Measurements from ENCODE around the gene NCKAP1. TPM values are rescaled to one million over a fixed set of nuclear protein-coding genes. Genes with fewer than 3 reads are reported as not detected.

Gene NCKAP1
- total RNA-seq, 4 donors from 2014 or later: 114 to 144 (median 124) TPM

DNA sequence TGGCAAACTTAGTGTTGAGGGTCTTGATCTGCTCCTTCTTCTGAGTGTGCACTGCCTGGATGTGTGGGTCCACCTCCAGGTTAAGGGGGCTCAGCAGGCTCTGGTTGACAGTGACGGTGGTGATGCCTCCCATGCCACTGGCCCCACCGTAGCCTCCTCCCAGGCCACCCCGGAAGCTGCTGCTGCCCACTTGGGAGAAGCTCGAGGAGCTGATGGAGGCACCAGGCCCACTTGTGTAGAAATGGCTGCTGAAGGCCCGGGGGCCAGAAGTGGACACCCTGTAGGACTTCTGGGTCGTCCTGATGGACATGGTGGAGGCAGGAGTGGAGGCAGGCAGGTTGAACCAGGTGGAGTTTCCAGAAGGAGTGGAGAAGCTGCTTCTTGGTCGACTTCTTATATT lies 33.9 kb upstream of the NCKAP1 start:
- DNase-seq (ENCODE audit: low spot score) (no peak), ATAC-seq (ENCODE audit: low FRiP score) (no peak)
- TF ChIP-seq, protein P1, sequence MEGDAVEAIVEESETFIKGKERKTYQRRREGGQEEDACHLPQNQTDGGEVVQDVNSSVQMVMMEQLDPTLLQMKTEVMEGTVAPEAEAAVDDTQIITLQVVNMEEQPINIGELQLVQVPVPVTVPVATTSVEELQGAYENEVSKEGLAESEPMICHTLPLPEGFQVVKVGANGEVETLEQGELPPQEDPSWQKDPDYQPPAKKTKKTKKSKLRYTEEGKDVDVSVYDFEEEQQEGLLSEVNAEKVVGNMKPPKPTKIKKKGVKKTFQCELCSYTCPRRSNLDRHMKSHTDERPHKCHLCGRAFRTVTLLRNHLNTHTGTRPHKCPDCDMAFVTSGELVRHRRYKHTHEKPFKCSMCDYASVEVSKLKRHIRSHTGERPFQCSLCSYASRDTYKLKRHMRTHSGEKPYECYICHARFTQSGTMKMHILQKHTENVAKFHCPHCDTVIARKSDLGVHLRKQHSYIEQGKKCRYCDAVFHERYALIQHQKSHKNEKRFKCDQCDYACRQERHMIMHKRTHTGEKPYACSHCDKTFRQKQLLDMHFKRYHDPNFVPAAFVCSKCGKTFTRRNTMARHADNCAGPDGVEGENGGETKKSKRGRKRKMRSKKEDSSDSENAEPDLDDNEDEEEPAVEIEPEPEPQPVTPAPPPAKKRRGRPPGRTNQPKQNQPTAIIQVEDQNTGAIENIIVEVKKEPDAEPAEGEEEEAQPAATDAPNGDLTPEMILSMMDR (IDR thresholded peaks at IDR 0.05): no peak

DNA sequence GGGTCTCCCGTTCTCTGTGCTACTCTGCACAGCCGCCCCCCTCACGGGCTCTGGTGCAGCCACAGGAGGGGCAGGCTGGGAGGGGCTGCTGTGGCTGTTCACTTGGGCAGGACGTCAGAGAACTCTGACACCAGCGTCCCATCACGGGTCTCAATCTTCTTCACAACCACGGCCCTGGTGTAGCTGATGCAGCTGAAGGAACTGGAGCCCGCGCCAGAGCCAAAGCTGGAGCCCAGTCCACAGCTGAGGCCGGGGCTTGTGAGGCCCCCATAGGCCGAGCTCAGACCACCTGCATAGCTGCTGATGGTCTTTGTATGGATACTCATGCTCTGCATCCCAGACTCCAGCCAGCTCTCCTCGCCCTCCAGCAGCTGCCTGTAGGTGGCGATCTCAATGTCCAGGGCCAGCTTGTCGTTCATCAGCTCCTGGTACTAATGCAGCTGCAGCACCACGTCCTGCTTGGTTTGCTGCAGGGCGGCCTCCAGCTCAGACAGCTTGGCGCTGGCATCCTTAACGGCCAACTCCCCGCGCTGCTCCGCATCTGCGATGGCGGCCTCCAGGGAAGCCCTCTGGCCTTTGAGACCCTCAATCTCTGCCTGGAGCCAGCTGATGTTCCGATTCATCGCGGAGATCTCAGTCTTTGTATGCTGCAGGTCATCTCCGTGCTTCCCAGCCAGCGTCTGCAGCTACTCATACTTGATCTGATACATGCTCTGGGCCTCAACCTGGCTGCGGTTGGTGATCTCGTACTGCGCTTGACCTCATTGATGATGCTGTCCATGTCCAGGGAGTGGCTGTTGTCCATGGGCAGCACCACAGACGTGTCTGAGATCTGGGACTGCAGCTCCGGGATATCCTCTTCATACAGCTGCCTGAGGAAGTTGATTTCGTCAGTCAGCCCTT lies 32.9 kb upstream of the NCKAP1 start:
- DNase-seq (ENCODE audit: low spot score) (no peak), ATAC-seq (ENCODE audit: low FRiP score) (no peak)
- TF ChIP-seq, protein P1 (IDR thresholded peaks at IDR 0.05): no peak

DNA sequence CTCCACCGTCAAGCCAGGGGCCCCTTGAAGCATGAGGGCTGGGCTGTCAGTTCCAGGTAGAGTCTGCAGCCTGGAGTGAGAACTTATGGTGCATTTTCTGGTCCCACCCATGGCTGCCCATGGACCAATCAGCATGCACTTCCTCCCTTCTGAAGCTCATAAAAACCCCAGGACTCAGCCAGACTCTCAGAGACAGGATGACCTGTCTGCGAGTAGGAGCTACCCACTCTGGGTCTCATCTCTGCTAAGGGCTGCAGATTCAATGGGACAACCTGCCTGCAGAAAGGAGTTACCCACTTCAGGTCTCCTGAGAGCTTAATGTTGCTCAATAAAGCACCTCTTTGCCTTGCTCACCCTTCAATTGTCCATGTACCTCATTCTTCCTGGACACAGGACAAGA lies 30.9 kb upstream of the NCKAP1 start:
- DNase-seq (ENCODE audit: low spot score) (no peak), ATAC-seq (ENCODE audit: low FRiP score) (no peak)
- TF ChIP-seq, protein P1 (IDR thresholded peaks at IDR 0.05): no peak

DNA sequence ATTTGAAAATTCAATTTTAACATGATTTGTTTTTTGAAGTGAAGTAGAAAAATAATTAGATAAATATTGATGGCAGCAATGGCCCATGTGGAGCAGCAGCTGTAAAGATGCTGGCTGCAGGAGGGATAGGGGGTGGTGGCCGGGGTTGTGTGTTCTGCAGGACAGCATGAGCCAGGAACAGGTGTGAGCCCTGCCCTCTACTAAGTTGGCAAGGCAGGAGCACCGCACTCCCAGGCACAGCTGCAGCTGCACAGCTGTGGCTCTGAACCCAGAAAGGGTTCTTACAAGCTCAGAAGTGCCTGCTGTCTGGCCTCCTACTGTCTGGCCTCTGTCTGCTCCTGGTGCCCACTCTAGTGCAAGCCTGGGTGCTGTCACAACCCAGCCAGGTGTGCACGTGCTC lies 30.3 kb upstream of the NCKAP1 start:
- TF ChIP-seq, protein P1 (IDR thresholded peaks at IDR 0.05): no peak
- ATAC-seq (ENCODE audit: low FRiP score) (no peak), DNase-seq (ENCODE audit: low spot score) (no peak)

DNA sequence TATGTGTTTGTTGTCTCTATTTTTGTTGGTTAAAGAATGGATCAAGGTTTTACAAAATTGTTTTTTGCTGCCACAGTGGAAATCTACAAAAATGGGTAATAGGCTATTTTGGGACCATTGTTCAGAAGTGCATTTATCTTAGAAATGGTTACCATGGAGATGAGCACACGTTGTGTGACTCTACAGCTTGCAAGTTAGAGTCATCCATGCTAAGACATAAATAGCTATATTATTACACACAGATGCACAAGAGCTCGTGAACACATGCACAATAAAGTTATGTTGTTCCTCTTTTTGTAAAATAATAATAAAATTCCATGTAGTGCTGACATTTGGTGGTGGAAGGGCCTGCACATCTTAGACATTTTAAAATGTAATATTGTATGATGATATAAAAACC lies 24.8 kb upstream of the NCKAP1 start:
- DNase-seq (ENCODE audit: low spot score) (no peak), ATAC-seq (ENCODE audit: low FRiP score) (no peak)
- TF ChIP-seq, protein P1 (IDR thresholded peaks at IDR 0.05): no peak

DNA sequence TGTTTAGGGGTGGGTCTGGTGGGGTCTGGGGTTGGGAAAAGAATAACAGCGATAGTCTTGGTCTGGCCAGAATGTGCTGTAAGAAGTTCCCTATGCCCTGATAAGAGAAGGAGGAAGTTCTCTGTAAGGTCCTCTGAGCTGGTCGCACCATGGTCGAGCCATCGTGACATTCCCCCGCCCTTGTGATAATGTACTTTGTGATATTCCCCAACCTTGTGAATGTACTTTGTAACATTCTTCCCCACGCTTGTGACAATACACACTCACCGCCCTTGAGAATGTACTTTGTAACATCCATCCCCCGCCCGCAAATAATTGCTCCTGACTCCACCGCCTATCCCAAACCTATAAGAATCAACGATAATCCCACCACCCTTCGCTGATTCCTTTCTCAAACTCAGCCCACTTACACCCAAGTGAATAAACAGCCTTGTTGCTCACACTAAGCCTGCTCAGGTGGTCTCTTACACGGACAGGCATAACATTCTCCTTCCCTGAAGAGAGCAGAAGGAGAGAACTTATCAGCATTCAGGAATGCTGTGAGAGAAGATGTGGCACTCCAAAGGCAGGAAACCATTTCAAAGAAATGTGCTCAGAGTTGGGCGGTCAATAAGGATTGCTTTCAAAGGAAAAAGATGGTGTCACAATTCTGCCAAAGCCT lies 22.4 kb upstream of the NCKAP1 start:
- no peak for ATAC-seq (ENCODE audit: low FRiP score)
- TF ChIP-seq, protein P1 (IDR thresholded peaks at IDR 0.05): no peak
- no peak for DNase-seq (ENCODE audit: low spot score)

All from omental fat pad (tissue), 4 donors.